ENCODE results near the gene CIP2A.
A peak's percentile ranks its signal among the peaks of the same experiment; 100 is the strongest.

The CIP2A gene

DNA sequence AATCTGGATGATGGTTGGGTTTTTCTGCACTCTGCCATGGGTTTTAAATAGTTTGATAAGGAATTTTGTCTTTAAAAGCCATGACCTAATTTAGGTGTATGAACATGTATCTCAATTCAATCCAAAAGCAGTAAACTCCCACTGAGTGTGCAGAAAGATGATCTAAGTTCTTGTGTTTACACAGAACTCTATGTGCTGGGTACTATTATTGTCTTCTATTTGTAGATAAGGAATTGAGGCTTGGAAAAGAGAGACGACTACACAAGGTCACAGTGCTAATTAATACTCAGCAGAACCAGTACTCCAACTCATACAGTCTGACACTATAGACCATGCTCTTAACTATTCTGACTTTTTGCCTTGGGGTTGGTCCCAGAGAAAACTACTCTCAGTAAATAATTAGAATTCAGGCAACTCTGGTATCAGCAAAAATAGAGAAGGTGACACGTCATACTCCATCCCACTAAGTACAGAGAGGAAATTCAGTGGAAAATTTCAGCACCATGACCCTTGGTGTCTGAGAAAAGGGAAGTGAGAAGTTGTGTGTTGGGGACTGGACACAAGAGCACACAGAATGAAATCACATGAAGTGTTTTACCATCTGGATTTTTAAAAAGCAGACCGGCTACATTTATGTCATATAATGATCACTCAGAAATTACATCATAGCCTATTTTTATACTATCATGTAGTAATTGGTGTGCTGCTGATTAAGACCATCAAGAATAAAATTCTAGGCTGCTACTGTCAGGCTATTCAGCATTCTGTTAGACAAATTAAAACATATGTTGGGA is 60.6 kb downstream of the CIP2A start:
- Histone ChIP-seq H3K36me3 (ENCODE audit: control insufficient read depth, insufficient read depth, low read length) (no peaks in the 10 kb centered on the region), H3K4me2 (ENCODE audit: low read length) (no peak overlapping the region), H2BK120ac (ENCODE audit: low read depth, low read length) (no peak overlapping the region), H2AK5ac (ENCODE audit: low read length) (no peak overlapping the region), H3K56ac (ENCODE audit: low read length) (no peak overlapping the region), H2BK5ac (ENCODE audit: low read length) (no peak overlapping the region), H3K27me3 (ENCODE audit: insufficient read depth, low read length, poor library complexity) (no peaks in the 10 kb centered on the region), H3K4me3 (ENCODE audit: low read length) (no peak overlapping the region), H3K27ac (ENCODE audit: low read depth, low read length) (no peak overlapping the region), H3K4me1 (ENCODE audit: control insufficient read depth, low read depth, low read length) (no peaks in the 10 kb centered on the region), H3K23ac (ENCODE audit: low read length) (no peak overlapping the region), H3K79me2 (ENCODE audit: control insufficient read depth, insufficient read depth, low read length) (no peaks in the 10 kb centered on the region), H3K9ac (ENCODE audit: low read length) (no peak overlapping the region), H3K79me1 (ENCODE audit: low read length) (no peaks in the 10 kb centered on the region), H2BK15ac (replicated peaks; ENCODE audit: low read depth) (no peak overlapping the region), H4K8ac (ENCODE audit: low read depth, low read length) (no peak overlapping the region), H3K4ac (ENCODE audit: low read depth, low read length) (no peak overlapping the region), H3K18ac (ENCODE audit: low read length) (no peak overlapping the region), H4K5ac (ENCODE audit: low read length) (no peak overlapping the region)
- WGBS (ENCODE audit: extremely low coverage, insufficient coverage, low lambda C conversion rate) = no CpG with 5 or more reads among the region's 3 CpGs
- no peak for DNase-seq

DNA sequence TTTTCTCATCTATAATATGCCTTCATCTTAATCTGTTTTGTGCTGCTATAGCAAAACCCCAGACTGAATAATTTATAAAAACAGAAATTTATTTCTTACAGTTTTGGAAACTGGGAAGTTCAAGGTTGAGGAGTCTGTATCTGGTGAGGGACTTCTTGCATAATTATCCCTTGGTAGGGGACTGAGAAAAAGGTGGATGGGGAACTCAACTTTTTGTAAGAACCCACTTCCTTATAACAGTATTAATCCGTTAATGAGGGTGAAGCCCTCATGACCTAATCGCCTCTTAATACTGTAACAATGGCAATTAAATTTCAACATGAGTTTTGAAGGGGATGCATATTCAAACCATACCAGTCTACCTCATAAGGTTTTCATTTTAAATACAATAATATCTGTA is 61.4 kb downstream of the CIP2A start:
- no peak overlapping the region for H2BK15ac ChIP-seq (replicated peaks; ENCODE audit: low read depth)
- no peak overlapping the region for H3K4ac ChIP-seq (ENCODE audit: low read depth, low read length)
- no peak overlapping the region for H4K5ac ChIP-seq (ENCODE audit: low read length)
- no peak overlapping the region for H4K8ac ChIP-seq (ENCODE audit: low read depth, low read length)
- no peak overlapping the region for H3K56ac ChIP-seq (ENCODE audit: low read length)
- no peak overlapping the region for H3K18ac ChIP-seq (ENCODE audit: low read length)
- no CpG with 5 or more reads among the region's 2 CpGs for WGBS (ENCODE audit: extremely low coverage, insufficient coverage, low lambda C conversion rate)
- H3K79me1 ChIP-seq (ENCODE audit: low read length) = no peaks in the 10 kb centered on the region
- H3K4me2 ChIP-seq (ENCODE audit: low read length) = no peak overlapping the region
- H2BK120ac ChIP-seq (ENCODE audit: low read depth, low read length) = no peak overlapping the region
- H3K27me3 ChIP-seq (ENCODE audit: insufficient read depth, low read length, poor library complexity) = no peaks in the 10 kb centered on the region
- no peak overlapping the region for H3K4me3 ChIP-seq (ENCODE audit: low read length)
- H2AK5ac ChIP-seq (ENCODE audit: low read length) = no peak overlapping the region
- no peaks in the 10 kb centered on the region for H3K4me1 ChIP-seq (ENCODE audit: control insufficient read depth, low read depth, low read length)
- no peak overlapping the region for H3K9ac ChIP-seq (ENCODE audit: low read length)
- no peak overlapping the region for H3K23ac ChIP-seq (ENCODE audit: low read length)
- DNase-seq = no peak
- no peaks in the 10 kb centered on the region for H3K79me2 ChIP-seq (ENCODE audit: control insufficient read depth, insufficient read depth, low read length)
- no peaks in the 10 kb centered on the region for H3K36me3 ChIP-seq (ENCODE audit: control insufficient read depth, insufficient read depth, low read length)
- no peak overlapping the region for H3K27ac ChIP-seq (ENCODE audit: low read depth, low read length)
- H2BK5ac ChIP-seq (ENCODE audit: low read length) = no peak overlapping the region

DNA sequence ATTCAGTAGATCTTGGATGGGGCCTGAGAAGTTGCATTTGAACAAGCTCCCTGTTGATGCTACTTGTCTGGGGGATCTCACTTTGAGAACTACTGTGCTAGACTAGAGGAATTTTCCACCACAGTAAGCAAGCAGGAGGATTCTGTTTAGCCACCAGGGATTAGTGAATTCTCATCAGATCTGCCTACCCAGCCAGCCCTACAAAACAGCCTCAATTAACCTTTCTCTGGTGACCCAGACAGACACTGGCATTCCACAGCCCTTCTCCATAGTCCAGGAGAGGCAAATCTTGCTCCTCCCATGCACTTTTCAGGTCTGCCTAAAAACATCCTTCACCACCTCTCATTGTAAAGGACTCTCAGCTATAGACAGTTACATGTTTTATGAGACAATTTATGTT is 62.1 kb downstream of the CIP2A start:
- no peaks in the 10 kb centered on the region for H3K36me3 ChIP-seq (ENCODE audit: control insufficient read depth, insufficient read depth, low read length)
- H3K27me3 ChIP-seq (ENCODE audit: insufficient read depth, low read length, poor library complexity) = no peaks in the 10 kb centered on the region
- H3K79me1 ChIP-seq (ENCODE audit: low read length) = no peaks in the 10 kb centered on the region
- no peak overlapping the region for H3K27ac ChIP-seq (ENCODE audit: low read depth, low read length)
- H3K23ac ChIP-seq (ENCODE audit: low read length) = no peak overlapping the region
- DNase-seq = peak; percentile 19
- H2BK15ac ChIP-seq (replicated peaks; ENCODE audit: low read depth) = no peak overlapping the region
- H2BK5ac ChIP-seq (ENCODE audit: low read length) = no peak overlapping the region
- H3K79me2 ChIP-seq (ENCODE audit: control insufficient read depth, insufficient read depth, low read length) = no peaks in the 10 kb centered on the region
- H3K4me1 ChIP-seq (ENCODE audit: control insufficient read depth, low read depth, low read length) = no peaks in the 10 kb centered on the region
- H3K56ac ChIP-seq (ENCODE audit: low read length) = no peak overlapping the region
- no peak overlapping the region for H3K9ac ChIP-seq (ENCODE audit: low read length)
- no peak overlapping the region for H4K5ac ChIP-seq (ENCODE audit: low read length)
- H3K4me3 ChIP-seq (ENCODE audit: low read length) = no peak overlapping the region
- H2AK5ac ChIP-seq (ENCODE audit: low read length) = no peak overlapping the region
- H4K8ac ChIP-seq (ENCODE audit: low read depth, low read length) = no peak overlapping the region
- H3K4ac ChIP-seq (ENCODE audit: low read depth, low read length) = no peak overlapping the region
- no peak overlapping the region for H2BK120ac ChIP-seq (ENCODE audit: low read depth, low read length)
- no peak overlapping the region for H3K18ac ChIP-seq (ENCODE audit: low read length)
- no peak overlapping the region for H3K4me2 ChIP-seq (ENCODE audit: low read length)

DNA sequence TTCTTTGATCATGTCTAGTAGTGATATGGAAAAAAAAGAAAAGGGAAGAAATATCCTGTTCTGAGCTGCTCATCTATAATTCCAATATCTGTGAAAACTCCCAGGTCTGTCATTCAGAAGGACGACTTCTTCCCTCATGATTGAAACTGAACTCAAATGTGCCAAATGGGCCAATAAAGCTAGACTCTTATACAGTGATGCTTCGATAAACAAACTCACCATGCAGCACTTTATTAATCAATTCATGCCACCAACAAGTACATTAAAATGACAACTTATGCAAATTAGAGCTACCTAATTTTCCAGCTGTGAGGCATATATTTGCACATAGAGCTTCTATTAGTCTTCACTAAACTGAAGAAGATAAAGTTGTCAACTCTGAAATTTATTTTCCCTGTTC is 63.3 kb downstream of the CIP2A start:
- WGBS (ENCODE audit: extremely low coverage, insufficient coverage, low lambda C conversion rate) = no CpG with 5 or more reads among the region's 2 CpGs
- H3K27ac ChIP-seq (ENCODE audit: low read depth, low read length) = no peak overlapping the region

DNA sequence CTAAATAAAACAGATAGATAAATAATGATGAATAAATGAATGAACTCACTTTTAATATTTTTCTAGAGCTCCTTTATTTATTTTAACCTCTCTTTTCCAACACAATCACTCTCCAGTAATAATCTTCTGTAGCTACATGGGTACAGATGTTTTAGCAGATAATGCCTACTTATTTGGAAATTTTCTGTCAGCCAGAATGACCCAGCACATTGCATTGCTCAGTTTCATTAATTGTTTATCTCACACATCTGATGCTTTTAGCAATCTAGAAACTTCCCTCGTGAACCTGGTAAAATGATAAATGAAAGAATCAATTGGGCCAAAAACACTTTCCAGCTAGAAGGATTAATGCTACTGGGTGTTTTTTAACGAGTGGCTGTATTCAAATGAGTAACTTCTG is 64.0 kb downstream of the CIP2A start:
- no peak overlapping the region for H2BK15ac ChIP-seq (replicated peaks; ENCODE audit: low read depth)
- H3K9ac ChIP-seq (ENCODE audit: low read length) = no peak overlapping the region
- H4K8ac ChIP-seq (ENCODE audit: low read depth, low read length) = no peak overlapping the region
- DNase-seq = no peak
- no peak overlapping the region for H3K27ac ChIP-seq (ENCODE audit: low read depth, low read length)
- H3K18ac ChIP-seq (ENCODE audit: low read length) = no peak overlapping the region
- no peak overlapping the region for H4K5ac ChIP-seq (ENCODE audit: low read length)
- no peak overlapping the region for H2AK5ac ChIP-seq (ENCODE audit: low read length)
- no peaks in the 10 kb centered on the region for H3K27me3 ChIP-seq (ENCODE audit: insufficient read depth, low read length, poor library complexity)
- H2BK5ac ChIP-seq (ENCODE audit: low read length) = no peak overlapping the region
- no peaks in the 10 kb centered on the region for H3K79me1 ChIP-seq (ENCODE audit: low read length)
- H3K79me2 ChIP-seq (ENCODE audit: control insufficient read depth, insufficient read depth, low read length) = no peaks in the 10 kb centered on the region
- H3K4me1 ChIP-seq (ENCODE audit: control insufficient read depth, low read depth, low read length) = no peaks in the 10 kb centered on the region
- no CpG with 5 or more reads among the region's 2 CpGs for WGBS (ENCODE audit: extremely low coverage, insufficient coverage, low lambda C conversion rate)
- H3K4me3 ChIP-seq (ENCODE audit: low read length) = no peak overlapping the region
- no peak overlapping the region for H3K4me2 ChIP-seq (ENCODE audit: low read length)
- H3K4ac ChIP-seq (ENCODE audit: low read depth, low read length) = no peak overlapping the region
- no peak overlapping the region for H3K23ac ChIP-seq (ENCODE audit: low read length)
- H2BK120ac ChIP-seq (ENCODE audit: low read depth, low read length) = no peak overlapping the region
- H3K56ac ChIP-seq (ENCODE audit: low read length) = no peak overlapping the region
- H3K36me3 ChIP-seq (ENCODE audit: control insufficient read depth, insufficient read depth, low read length) = no peaks in the 10 kb centered on the region

More for the DNA sequence above, 63.3 kb downstream of the CIP2A start:
- Histone ChIP-seq H2BK15ac (replicated peaks; ENCODE audit: low read depth) (no peak overlapping the region), H4K8ac (ENCODE audit: low read depth, low read length) (no peak overlapping the region), H3K27me3 (ENCODE audit: insufficient read depth, low read length, poor library complexity) (no peaks in the 10 kb centered on the region), H4K5ac (ENCODE audit: low read length) (no peak overlapping the region), H3K4me1 (ENCODE audit: control insufficient read depth, low read depth, low read length) (no peaks in the 10 kb centered on the region), H3K9ac (ENCODE audit: low read length) (no peak overlapping the region), H3K4ac (ENCODE audit: low read depth, low read length) (no peak overlapping the region), H3K4me3 (ENCODE audit: low read length) (no peak overlapping the region), H3K79me1 (ENCODE audit: low read length) (no peaks in the 10 kb centered on the region), H3K36me3 (ENCODE audit: control insufficient read depth, insufficient read depth, low read length) (no peaks in the 10 kb centered on the region), H3K56ac (ENCODE audit: low read length) (no peak overlapping the region), H3K18ac (ENCODE audit: low read length) (no peak overlapping the region), H2BK120ac (ENCODE audit: low read depth, low read length) (no peak overlapping the region), H3K79me2 (ENCODE audit: control insufficient read depth, insufficient read depth, low read length) (no peaks in the 10 kb centered on the region), H3K23ac (ENCODE audit: low read length) (no peak overlapping the region), H3K4me2 (ENCODE audit: low read length) (no peak overlapping the region), H2BK5ac (ENCODE audit: low read length) (no peak overlapping the region), H2AK5ac (ENCODE audit: low read length) (no peak overlapping the region)
- no peak for DNase-seq

DNA sequence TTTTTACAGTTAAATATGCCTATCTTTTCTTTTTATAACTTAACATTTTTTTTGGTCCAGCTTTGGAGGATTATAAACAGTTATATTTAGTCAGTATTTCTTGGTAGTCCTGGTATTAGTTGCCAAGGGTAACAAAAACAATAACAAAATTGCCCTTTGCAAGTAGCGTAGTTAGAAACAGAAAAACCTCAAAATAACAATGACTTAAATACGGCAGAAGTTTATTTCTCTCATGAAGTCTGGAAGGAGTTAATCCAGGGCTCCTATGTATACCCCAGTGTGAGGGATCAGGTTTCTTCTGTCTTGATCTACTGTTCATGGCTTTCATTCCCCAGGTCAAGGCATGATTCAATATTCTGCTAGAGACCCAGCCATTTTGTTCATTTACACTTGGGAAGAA is 64.7 kb downstream of the CIP2A start:
- no peak overlapping the region for H3K23ac ChIP-seq (ENCODE audit: low read length)
- H3K79me2 ChIP-seq (ENCODE audit: control insufficient read depth, insufficient read depth, low read length) = no peaks in the 10 kb centered on the region
- no peak overlapping the region for H3K4me3 ChIP-seq (ENCODE audit: low read length)
- no peaks in the 10 kb centered on the region for H3K4me1 ChIP-seq (ENCODE audit: control insufficient read depth, low read depth, low read length)
- no peaks in the 10 kb centered on the region for H3K27me3 ChIP-seq (ENCODE audit: insufficient read depth, low read length, poor library complexity)
- no peak overlapping the region for H3K56ac ChIP-seq (ENCODE audit: low read length)
- H3K18ac ChIP-seq (ENCODE audit: low read length) = no peak overlapping the region
- DNase-seq = no peak
- H4K5ac ChIP-seq (ENCODE audit: low read length) = no peak overlapping the region
- H3K79me1 ChIP-seq (ENCODE audit: low read length) = no peaks in the 10 kb centered on the region
- no peak overlapping the region for H2BK15ac ChIP-seq (replicated peaks; ENCODE audit: low read depth)
- WGBS (ENCODE audit: extremely low coverage, insufficient coverage, low lambda C conversion rate) = no CpG with 5 or more reads among the region's 2 CpGs
- H3K36me3 ChIP-seq (ENCODE audit: control insufficient read depth, insufficient read depth, low read length) = no peaks in the 10 kb centered on the region
- H3K4ac ChIP-seq (ENCODE audit: low read depth, low read length) = no peak overlapping the region
- no peak overlapping the region for H3K4me2 ChIP-seq (ENCODE audit: low read length)
- no peak overlapping the region for H2BK120ac ChIP-seq (ENCODE audit: low read depth, low read length)
- H2BK5ac ChIP-seq (ENCODE audit: low read length) = no peak overlapping the region
- H3K9ac ChIP-seq (ENCODE audit: low read length) = no peak overlapping the region
- no peak overlapping the region for H4K8ac ChIP-seq (ENCODE audit: low read depth, low read length)
- H3K27ac ChIP-seq (ENCODE audit: low read depth, low read length) = no peak overlapping the region
- no peak overlapping the region for H2AK5ac ChIP-seq (ENCODE audit: low read length)
